K562 (cell line): ENCODE results near the gene SLC39A3. TPM values are rescaled to one million over a fixed set of nuclear protein-coding genes. Genes with fewer than 3 reads are reported as not detected.

Source experiments
- CCAR2 ChIP-seq: fragments of 200-400 bp; formaldehyde crosslinking; IDR thresholded peaks from 2 replicates; pipeline ENCODE4 v1.6.1; 2017; ENCODE audit warnings: mild to moderate bottlenecking, low read depth, low read length
- E2F6 ChIP-seq, 2 experiments: IDR thresholded peaks; 2 replicates each; pipeline ENCODE4 v1.6.1; 2011; ENCODE audit warnings: borderline replicate concordance in 1 of 2, control low read depth in 1 of 2, low read depth in 1 of 2, low read length in 1 of 2, mild to moderate bottlenecking in 1 of 2, mixed read lengths in 1 of 2, moderate library complexity in 1 of 2; ENCODE audit not compliant: insufficient read depth in 1 of 2, insufficient read length in 1 of 2, poor library complexity in 1 of 2, severe bottlenecking in 1 of 2; ENCODE audit errors: extremely low read depth in 1 of 2
- FOXK1 ChIP-seq: sonication (generic); formaldehyde crosslinking; IDR thresholded peaks from 2 replicates; pipeline ENCODE4 v1.8.0; 2022; ENCODE audit warnings: missing genetic modification reagents, mild to moderate bottlenecking, borderline replicate concordance
- HDAC6 ChIP-seq: IDR thresholded peaks from 2 replicates; pipeline ENCODE4 v1.6.1; 2012; ENCODE audit warnings: low read depth, mild to moderate bottlenecking, control low read depth, inconsistent platforms, low read length, moderate library complexity
- HNRNPH1 ChIP-seq: fragments of 200-400 bp; formaldehyde crosslinking; optimal IDR thresholded peaks from 2 replicates; pipeline ENCODE3; 2017; ENCODE audit warnings: low read depth, mild to moderate bottlenecking, low read length, moderate library complexity
- HNRNPUL1 ChIP-seq: fragments of 200-400 bp; formaldehyde crosslinking; IDR thresholded peaks from 2 replicates; pipeline ENCODE4 v1.6.1; 2017; ENCODE audit warnings: low read length
- MCM3 ChIP-seq: fragments of 450-650 bp; IDR thresholded peaks from 2 replicates; pipeline ENCODE4 v1.6.1; 2016
- MIER1 ChIP-seq: fragments of 450-650 bp; IDR thresholded peaks from 2 replicates; pipeline ENCODE4 v1.6.1; 2016; ENCODE audit warnings: antibody characterized with exemption, mild to moderate bottlenecking, low read depth
- NELFE ChIP-seq: IDR thresholded peaks from 2 replicates; pipeline ENCODE4 v1.6.1; 2011; ENCODE audit warnings: mild to moderate bottlenecking; ENCODE audit not compliant: insufficient read depth, insufficient read length
- NEUROD1 ChIP-seq: fragments of 150-350 bp; IDR thresholded peaks from 2 replicates; pipeline ENCODE4 v1.6.1; 2014; ENCODE audit warnings: borderline replicate concordance, low read length, low read depth; ENCODE audit not compliant: partially characterized antibody
- PCBP2 ChIP-seq: fragments of 200-400 bp; formaldehyde crosslinking; IDR thresholded peaks from 2 replicates; pipeline ENCODE4 v1.6.1; 2018; ENCODE audit warnings: low read length, low read depth, mild to moderate bottlenecking, moderate library complexity; ENCODE audit not compliant: poor library complexity, severe bottlenecking
- POLR2G ChIP-seq: fragments of 200-400 bp; formaldehyde crosslinking; IDR thresholded peaks from 2 replicates; pipeline ENCODE4 v1.6.1; 2017; ENCODE audit warnings: low read depth, mild to moderate bottlenecking, antibody characterized with exemption, low read length, moderate library complexity
- PREB ChIP-seq: sonication (generic); formaldehyde crosslinking; IDR thresholded peaks from 2 replicates; pipeline ENCODE4 v1.8.1; 2023; ENCODE audit warnings: mild to moderate bottlenecking, missing genetic modification reagents
- SRF ChIP-seq, 2 experiments: fragments of 250-450, 450-650 bp in 1 of 2; sonication (Bioruptor Pico) in 1 of 2; sonication (generic) in 1 of 2; formaldehyde crosslinking; IDR thresholded peaks; 2 replicates each; pipeline versions ENCODE4 v1.5.0 to v1.5.1; 2020 to 2022; ENCODE audit warnings: mild to moderate bottlenecking in 1 of 2, missing genetic modification reagents in 1 of 2
- ZBTB33 ChIP-seq: sonication (generic); formaldehyde crosslinking; IDR thresholded peaks from 2 replicates; pipeline ENCODE4 v1.8.1; 2023; ENCODE audit warnings: mild to moderate bottlenecking, missing genetic modification reagents
- ZFP36 ChIP-seq: fragments of 150-350 bp; IDR thresholded peaks from 2 replicates; pipeline ENCODE4 v1.6.1; 2018; ENCODE audit warnings: low read length, low read depth; ENCODE audit not compliant: partially characterized antibody
- ZNF133 ChIP-seq: fragments of 250-450 bp; sonication (Bioruptor Pico); IDR thresholded peaks from 2 replicates; pipeline ENCODE4 v1.4.0; 2020; ENCODE audit warnings: mild to moderate bottlenecking
- ZNF444 ChIP-seq: fragments of 250-450 bp; sonication (Bioruptor Pico); IDR thresholded peaks from 2 replicates; pipeline ENCODE4 v1.4.0; 2020; ENCODE audit warnings: mild to moderate bottlenecking, moderate library complexity
- polyA plus RNA-seq, 8 experiments: library from polyadenylated mRNA; depleted of rRNA in 4 of 8; stranded (reverse) in 5 of 8; unstranded in 3 of 8; fragments of >200 nt; fragmentation: Nextera tagmentation in 2 of 8; fragmentation: Illumina TruSeq in 1 of 8; extraction: Ambion mirVana in 2 of 8; extraction: Trizol in 1 of 8; gene quantifications; 2 replicates each; pipeline versions ENCODE4 v1.2.1 to v1.2.3, GENCODE V29; 2011 to 2014; ENCODE audit warnings: inconsistent platforms in 1 of 8, missing spikeins in 1 of 8
- total RNA-seq, 7 experiments: library from RNA; depleted of rRNA in 6 of 7; stranded (reverse); fragments of >200 nt in 6 of 7; fragmentation: Illumina TruSeq in 2 of 7; extraction: Trizol in 2 of 7; gene quantifications; 2 replicates each; pipeline versions ENCODE4 v1.2.1 to v1.2.3, GENCODE V29; 2011 to 2021; ENCODE audit warnings: low replicate concordance in 1 of 7
- TF ChIP-seq, protein P1 (sequence below), 2 experiments: fragments of 150-350 bp in 1 of 2; IDR thresholded peaks; 2 replicates each; pipeline ENCODE4 v1.6.1; 2012 to 2016; ENCODE audit warnings: low read depth in 2 of 2, low read length in 2 of 2, mild to moderate bottlenecking in 1 of 2, moderate library complexity in 1 of 2

SLC39A3 gene
- total and polyA plus RNA-seq, 9 of the 15 experiments (the other 6 are each of a cell fraction or from before 2014, with no cell fraction given): 2.3 to 215 (median 127) TPM

DNA sequence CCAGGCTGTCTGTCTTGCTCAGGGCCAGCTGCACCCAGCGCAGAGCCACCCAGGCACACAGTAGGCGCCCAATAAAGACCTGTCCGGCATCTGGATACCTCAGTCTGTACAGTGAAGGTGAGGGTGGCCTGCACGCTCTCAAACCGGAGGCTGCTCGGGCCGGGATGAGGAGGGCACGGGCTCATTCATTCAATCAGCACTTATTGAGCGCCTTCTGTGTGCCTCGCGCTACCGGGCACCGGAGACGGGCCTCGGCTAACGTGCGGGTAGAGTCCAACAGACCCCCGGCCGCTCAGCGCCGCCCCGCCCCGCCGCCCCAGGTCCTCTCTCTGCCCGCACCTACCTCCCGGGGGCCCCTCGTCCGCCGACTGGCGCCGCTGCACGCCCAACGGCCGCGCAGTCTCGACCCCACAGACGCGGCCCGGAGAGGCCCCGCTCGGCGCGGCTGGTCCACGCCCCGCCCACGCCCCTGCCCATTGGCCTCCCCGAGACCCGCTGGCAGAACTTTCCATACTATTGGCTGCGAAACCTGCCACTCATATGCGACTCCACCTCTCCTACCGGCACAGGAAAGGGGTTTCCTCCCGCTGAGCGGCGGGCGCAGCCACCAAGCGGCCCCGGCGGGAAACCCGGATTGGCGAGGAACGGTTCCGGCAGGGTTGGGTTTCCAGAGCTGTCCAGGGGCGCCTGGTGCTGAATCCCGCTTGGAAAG, at the start of gene SLC39A3 (continued):
- TF ChIP-seq POLR2G (peak; percentile 95), ZNF133 (no peak), MIER1 (peak; percentile 99), ZBTB33 (CRISPR knock-in tag) (peak; percentile 92), HNRNPUL1 (no peak), E2F6 (IDR thresholded peaks at IDR 0.05; ENCODE audit: borderline replicate concordance in 1 of 2, extremely low read depth in 1 of 2, insufficient read depth in 1 of 2, insufficient read length in 1 of 2, low read depth in 1 of 2, low read length in 1 of 2, poor library complexity in 1 of 2, severe bottlenecking in 1 of 2) (no peak), NEUROD1 (peak; percentile 95), PCBP2 (no peak), HNRNPH1 (no peak), MCM3 (no peak), FOXK1 (CRISPR knock-in tag) (peak; percentile 81; the same call in 1 of the 2 replicates), ZFP36 (peak; percentile 87), PREB (CRISPR knock-in tag) (no peak), HDAC6 (no peak), NELFE (no peak), ZNF444 (CRISPR knock-in tag) (no peak), SRF (CRISPR knock-in tag; IDR thresholded peaks at IDR 0.05) (peak in 1 of 2 experiments; percentile 84; a peak in 2 of 4 replicates), CCAR2 (no peak)
- TF ChIP-seq, protein P1, sequence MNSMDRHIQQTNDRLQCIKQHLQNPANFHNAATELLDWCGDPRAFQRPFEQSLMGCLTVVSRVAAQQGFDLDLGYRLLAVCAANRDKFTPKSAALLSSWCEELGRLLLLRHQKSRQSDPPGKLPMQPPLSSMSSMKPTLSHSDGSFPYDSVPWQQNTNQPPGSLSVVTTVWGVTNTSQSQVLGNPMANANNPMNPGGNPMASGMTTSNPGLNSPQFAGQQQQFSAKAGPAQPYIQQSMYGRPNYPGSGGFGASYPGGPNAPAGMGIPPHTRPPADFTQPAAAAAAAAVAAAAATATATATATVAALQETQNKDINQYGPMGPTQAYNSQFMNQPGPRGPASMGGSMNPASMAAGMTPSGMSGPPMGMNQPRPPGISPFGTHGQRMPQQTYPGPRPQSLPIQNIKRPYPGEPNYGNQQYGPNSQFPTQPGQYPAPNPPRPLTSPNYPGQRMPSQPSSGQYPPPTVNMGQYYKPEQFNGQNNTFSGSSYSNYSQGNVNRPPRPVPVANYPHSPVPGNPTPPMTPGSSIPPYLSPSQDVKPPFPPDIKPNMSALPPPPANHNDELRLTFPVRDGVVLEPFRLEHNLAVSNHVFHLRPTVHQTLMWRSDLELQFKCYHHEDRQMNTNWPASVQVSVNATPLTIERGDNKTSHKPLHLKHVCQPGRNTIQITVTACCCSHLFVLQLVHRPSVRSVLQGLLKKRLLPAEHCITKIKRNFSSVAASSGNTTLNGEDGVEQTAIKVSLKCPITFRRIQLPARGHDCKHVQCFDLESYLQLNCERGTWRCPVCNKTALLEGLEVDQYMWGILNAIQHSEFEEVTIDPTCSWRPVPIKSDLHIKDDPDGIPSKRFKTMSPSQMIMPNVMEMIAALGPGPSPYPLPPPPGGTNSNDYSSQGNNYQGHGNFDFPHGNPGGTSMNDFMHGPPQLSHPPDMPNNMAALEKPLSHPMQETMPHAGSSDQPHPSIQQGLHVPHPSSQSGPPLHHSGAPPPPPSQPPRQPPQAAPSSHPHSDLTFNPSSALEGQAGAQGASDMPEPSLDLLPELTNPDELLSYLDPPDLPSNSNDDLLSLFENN (IDR thresholded peaks at IDR 0.05; ENCODE audit: low read depth in 2 of 2, low read length in 2 of 2): peak in 1 of 2 experiments; percentile 67; a peak in 1 of 4 replicates
